Left kidney (tissue), 2 donors: ENCODE data around the gene TXN2. TPM values are rescaled to one million over a fixed set of nuclear protein-coding genes. Genes with fewer than 3 reads are reported as not detected.
A peak's percentile ranks its signal among the peaks of the same experiment; 100 is the strongest.
"Not testable (repeated sequence)": the region's sequence is repeated elsewhere in the genome, so short reads cannot be mapped to it uniquely, and the experiment has no call there.

Experiments
- DNase-seq: peaks from one replicate; pipeline ENCODE4 v3.0.0-alpha.2; 2013
- polyA plus RNA-seq: library from polyadenylated mRNA; unstranded; fragments of 120-200 nt; gene quantifications from one replicate; pipeline ENCODE4 v1.2.1, GENCODE V29; 2013; ENCODE audit not compliant: insufficient read length

TXN2 gene
- polyA plus RNA-seq, 1 donor, result 110 TPM

DNA sequence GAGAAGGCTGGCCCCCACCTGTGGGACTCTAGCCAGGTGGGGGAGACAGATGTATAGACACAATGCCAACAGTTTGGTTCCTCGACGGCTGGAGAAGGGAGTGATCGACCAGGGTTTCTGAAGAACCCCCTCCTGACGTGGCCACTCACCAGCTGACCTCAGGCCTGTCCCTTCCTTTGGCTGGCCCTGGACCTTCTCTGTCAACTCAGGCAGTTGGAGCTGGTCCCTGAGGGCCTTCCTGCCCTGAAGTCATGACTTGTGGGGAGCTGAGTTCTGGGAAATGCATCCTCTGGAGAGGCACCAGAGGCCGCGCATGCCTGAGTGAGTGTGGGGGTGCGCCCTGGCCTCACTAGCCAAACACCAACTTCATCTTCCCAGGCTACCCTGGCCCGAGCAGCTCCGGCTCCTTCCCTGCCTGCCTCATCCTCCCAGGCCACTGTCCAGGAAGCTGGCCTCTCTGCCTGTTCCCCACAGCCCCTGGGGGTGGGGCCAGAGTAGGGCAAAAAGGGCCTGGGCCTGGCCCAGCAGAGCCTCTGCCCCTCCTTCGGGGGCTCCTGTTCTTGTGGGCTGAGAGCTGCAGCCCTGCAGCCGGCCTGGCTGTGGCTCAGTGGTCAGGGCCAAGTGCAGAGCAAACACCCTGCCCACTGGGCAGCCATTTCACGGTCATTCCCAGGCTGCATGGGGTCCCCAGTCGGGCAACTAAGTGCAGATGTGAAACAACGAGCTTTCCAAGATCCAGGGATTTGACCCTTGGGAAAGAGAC lies 23.6 kb downstream of the TXN2 start:
- DNase-seq, result no peak

DNA sequence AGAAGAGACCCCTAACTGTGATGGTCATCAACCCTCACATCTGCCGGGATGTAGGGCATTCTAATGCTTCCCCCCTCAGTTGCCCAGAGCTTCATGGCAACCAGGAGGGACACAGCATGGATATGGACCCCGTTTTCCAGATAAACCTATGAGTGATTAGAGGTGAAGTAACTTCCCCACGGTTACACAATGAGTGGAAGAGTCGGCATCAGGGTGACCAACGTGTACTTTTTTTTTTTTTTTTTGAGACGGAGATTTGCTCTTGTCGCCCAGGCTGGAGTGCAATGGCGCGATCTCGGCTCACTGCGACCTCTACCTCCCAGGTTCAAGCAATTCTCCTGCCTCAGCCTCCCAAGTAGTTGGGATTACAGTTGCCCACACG lies 25.0 kb downstream of the TXN2 start:
- no peak for DNase-seq

DNA sequence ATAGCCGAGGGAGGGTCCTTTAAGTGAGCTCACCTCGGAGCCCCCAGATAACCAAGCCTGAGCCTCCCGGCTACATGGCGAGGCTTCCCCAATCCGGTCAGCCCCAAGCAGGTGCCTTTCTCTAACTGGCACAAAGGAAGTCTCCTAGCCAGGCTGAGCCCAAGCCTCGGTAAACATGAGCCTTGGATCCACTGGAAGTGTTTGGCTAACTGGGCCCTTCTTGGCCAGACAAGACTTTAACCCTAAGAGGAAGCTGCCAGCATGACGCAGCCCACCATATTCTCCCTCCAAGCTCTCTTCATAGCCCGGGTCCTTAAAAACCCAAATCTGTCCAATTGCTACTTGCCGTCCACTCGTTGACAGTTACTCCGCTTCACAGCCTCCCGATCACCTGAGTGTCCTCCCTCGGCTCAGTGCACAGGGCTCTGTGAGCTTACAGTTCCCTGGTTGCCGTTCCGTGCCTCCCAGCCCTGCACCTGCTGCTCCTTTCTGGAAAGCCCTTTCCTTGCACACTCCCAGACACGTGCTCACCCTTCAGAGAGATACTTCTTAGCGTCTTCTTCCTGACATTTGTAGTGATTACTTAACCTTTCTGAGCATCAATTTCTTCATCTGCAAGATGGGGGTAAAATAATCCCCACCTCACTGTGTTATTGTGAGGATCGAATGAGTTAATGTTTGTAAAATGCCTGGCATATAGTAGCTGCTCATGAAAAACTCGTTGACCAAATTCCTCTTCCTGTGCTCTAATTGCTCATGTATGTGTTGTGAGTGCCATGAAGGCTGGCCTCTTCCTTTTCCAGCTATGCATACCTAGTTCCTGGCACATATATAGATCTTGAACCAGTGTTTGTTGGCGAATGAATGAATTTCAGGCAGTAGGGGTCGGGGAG lies 25.6 kb downstream of the TXN2 start:
- DNase-seq, result no peak

DNA sequence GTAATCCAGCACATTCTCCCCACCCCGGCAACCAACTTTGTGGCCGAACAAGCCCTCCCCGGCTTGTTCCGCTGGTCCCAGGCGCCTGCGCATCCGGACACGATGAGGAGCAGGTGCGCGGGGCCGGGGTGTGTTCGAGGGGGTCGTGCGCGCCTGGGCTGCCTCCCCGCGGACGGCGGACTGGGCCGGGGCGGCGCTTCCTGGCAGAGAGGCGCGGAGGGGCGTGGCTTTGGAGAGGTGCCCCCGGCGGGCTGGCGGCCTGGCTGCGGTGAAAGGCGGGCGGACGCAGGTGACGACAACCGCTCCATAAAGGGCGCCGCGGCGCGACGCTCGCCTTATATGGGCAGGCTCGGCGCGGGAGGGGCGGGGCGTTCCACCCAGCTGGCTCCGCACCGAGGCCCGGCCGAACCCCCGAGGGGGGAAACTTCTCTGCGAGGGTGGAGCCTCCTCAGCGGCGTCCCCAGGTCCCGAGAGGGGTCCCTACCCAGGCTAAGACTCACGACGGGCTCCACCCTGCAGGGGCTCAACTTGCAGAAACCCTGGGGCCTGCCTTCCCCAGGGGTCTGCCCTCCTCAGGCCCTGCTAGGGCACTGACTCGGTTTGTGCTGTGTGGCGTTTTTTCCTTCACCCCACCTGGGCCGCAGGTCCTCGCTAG lies 26.4 kb downstream of the TXN2 start:
- DNase-seq, result peak; percentile 87

DNA sequence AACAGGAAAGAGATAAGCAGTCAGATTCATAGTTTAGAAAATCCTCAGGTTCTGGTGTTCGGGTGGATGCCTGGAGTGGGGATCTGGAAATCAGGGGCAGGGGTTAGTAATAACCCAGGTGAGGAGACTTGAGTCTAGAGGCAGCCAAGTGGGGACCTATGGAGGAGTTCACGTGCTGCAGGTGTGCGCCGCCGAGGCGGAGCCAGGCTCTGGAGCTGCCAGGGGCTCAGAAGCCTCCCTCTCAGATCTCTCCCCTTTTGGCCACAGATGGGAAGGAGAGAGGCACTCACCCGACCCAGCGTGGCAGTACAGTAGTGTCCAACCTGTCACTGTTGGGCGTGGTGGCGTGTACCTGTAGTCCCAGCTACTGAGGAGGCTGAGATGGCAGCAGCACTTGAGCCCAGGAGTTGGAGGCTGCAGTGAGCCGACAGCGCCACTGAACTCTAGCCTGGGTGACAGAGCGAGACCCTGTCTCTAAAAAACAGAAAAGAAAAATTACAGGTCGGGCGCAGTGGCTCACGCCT lies 27.5 kb downstream of the TXN2 start:
- no peak for DNase-seq

DNA sequence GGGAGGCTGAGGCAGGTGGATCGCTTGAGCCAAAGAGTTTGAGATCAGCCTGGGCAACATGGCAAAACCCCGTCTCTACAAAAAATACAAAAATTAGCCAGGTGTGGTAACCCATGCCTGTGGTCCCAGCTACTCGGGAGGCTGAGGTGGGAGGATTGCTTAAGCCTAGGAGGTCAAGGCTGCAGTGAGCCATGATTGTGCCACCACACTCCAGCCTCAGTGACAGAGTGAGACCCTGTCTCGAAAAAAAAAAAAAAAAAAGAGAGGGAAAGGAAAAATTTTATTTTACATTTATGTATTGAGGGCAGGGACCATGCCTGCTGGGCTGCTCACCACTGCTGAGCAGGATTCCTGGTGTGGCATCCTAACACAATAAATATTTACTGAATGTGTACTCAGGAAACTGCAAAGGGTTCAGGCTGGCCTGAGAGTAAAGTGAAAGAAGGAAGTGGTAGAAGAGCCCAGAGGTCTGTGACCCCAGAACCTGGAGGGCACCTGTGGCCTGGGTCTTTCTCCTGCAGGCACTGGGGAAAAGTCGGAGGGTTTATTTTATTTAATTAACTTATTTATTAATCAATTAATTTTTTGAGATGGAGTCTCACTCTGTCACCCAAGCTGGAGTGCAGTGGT lies 28.3 kb downstream of the TXN2 start:
- DNase-seq, result not testable (repeated sequence)

DNA sequence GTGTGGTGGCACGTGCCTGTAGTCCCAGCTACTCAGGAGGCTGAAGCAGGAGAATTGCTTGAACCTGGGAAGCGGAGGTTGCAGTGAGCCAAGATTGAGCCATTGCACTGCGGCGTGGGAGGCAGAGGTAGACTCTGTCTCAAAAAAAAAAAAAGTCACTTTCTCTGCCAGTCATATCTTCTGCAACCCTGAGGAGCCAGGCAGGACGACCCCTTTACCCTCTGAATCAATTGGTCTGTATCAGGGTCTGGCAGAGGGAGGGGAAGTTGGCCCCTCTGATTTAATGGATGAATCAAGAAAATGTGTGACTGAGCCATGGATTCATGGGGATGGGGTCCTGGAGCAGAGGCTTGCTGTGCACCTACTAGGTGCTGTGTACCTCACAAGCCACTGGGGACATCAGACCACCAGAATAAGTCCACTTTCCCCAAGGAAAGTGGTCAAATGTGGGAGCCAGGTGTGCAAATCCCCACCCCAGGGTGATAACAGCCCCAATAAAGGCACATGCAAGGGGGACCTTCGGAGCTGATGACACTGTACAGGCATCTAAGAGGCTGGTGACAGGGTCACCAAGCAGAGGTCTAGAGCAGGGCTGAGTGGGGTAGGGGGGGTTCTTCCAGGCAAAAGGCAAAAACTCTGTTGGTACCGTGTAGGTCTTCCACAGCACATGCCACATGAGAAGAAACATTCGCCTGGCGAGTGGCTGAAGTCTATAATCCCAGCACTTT lies 29.0 kb downstream of the TXN2 start:
- no peak for DNase-seq

DNA sequence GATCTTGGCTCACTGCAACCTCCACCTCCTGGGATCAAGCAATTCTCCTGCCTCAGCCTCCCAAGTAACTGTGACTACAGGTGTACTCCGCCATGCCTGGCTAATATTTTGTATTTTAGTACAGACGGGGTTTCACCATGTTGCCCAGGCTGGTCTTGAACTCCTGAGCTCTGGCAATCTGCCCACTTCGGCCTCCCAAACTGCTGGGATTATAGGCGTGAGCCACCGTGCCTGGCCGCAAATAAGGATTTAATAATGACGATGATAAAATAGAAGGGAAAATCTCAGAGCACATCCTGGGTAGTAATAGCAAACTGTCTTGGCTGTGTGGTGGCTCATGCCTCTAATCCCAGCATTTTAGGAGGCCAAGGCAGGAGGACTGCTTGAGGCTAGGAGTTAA lies 30.5 kb downstream of the TXN2 start:
- DNase-seq, result not testable (repeated sequence)

DNA sequence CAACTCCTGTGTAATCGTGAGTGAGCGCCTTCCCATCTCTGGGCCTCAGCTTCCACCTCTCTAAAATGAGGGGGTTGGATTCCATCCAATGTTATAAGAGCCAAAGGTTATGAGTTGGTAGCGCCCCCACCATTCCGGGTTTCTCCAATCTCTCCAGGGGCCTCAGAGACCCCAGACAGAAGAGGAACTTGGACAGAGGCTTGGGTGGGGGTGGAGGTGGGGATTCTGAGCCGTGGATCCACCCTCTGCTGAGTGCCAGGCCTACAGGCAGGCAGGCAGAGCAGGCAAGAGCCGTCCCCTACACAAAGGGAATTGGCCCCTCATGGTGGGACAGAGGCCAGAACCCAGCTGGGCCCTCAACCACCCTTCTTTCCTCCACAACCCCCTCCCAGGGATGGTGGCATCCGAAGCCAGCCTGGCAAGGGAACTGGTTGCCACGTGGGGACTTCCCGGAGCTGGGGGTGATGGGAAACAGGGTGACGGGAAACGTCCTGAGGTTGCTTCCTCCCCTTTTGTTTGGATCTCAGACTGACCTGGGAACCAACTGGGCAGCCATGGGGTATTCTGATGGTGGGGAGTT lies 31.8 kb downstream of the TXN2 start:
- DNase-seq, result no peak

DNA sequence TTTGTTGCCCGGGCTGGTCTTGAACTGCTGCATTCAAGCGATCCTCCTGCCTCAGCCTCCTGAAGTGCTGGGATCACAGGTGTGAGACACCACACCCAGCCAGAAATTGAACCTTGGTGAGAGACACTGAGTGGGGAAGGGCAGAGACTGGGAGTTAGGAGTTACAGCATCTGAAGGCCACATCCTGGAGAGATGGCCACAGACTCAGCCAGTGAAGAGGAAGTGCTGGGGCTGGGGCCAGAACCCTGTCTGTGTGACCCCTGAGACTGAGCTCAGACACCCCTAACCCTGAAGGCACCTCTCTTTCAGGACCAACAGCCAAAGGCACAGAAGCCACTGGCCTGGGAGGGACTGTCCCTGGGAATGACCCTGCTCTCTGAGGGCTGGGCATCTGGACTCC lies 33.8 kb downstream of the TXN2 start:
- DNase-seq, result no peak

DNA sequence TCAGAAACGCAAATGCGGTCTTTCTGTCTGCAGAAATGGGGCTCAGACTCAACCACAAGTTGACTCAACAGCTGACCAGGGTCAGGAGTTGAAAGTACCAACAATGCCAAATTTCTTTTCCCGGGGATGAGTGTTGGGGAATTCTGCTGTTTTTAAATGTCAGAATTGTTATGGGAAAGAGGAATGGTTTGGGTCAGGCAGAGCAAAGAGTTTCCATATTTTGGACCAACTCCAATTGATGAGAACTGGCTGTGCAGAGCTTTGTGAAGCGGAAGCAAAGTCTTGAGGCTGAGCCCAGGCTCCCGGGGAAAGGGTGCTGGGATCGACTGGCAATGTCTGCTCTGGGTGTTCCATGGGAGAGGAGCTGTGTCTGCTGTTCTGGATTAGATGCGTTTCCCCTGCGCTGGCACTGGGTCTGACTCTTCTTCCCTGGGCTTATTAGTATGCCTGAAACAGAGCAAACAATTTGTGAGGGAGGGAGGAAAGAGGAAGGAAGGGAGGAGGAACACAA lies 36.2 kb downstream of the TXN2 start:
- no peak for DNase-seq

DNA sequence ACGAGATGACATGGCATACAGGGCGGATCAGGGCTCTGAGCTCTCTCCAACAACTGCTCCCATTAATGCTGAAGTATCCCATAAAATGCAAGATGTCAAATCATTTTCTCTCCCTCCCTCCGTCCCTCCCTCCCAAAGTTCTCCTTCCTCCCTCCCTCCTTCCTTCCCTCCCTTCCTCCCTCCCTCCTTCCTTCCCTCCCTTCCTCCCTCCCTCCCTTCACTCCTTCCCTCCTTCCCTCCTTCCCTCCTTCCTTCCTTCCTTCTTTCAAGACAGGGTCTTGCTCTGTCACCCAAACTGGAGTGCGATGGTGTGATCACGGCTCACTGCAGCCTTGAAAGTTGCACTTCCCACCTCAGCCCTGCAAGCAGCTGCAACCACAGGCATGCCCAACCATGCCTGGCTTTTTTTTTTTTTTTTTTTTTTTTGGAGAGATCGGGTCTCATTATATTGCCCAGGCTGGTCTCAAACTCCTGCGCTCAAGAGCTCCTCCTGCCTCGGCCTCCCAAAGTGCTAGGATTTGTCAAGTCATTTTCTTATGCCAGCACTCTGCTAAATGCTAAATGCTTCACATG lies 38.2 kb downstream of the TXN2 start:
- no peak for DNase-seq

DNA sequence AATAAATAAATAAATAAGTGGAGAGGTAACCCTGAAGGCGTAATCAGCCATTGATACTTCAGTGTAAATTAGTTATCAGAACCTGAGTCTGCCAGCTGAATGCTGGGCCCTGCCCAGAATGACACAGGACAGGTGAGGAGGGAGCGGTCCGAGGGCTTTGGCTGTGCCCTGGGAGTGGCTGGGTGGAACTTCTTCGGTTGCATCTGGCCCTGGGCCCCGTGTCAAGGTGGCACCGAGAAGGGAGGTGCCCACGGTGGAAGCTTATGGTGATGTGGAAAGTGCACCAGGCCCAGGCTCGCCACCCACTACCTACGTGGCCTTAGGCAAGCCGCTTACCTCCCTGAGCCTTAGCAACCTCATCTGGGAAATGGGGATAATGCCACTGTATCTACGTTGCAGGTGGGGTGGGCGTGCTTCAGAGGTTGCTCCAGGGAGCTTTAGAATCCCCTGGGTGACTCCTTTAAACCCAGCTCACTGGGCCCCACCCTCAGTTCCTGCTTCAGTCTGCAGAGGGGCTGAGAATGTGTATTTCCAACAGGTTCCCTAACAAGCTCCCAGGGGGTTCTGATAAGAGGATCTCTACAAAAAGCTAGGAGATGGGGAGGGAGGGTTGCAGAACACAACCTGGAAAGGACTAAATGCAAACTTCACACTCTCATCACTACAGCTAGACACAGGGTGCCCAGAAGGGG lies 38.8 kb downstream of the TXN2 start:
- no peak for DNase-seq

DNA sequence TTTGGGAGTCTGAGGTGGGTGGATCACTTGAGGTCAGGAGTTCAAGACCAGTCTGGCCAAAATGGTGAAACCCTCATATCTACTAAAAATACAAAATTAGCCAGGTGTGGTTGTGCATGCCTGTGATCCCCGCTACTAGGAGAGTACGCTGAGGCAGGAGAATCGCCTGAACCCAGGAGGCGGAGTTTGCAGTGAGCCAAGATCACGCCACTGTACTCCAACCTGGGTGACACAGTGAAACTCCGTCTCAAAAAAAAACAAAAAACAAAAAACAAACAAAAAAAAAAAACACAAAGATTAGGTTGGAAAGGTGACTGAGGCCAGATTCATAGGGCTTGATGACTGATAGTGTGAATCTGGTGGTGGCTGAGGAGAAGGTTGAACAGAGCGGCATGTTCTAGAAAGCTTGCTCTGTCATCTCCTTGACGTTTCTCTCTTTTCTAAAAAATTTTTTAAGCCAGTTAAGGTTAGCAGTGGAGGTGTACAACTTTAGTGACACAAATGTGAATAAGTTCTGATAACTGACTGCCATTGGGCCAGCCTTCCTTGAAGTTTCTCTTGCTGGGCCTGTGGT lies 40.9 kb downstream of the TXN2 start:
- DNase-seq, result no peak

DNA sequence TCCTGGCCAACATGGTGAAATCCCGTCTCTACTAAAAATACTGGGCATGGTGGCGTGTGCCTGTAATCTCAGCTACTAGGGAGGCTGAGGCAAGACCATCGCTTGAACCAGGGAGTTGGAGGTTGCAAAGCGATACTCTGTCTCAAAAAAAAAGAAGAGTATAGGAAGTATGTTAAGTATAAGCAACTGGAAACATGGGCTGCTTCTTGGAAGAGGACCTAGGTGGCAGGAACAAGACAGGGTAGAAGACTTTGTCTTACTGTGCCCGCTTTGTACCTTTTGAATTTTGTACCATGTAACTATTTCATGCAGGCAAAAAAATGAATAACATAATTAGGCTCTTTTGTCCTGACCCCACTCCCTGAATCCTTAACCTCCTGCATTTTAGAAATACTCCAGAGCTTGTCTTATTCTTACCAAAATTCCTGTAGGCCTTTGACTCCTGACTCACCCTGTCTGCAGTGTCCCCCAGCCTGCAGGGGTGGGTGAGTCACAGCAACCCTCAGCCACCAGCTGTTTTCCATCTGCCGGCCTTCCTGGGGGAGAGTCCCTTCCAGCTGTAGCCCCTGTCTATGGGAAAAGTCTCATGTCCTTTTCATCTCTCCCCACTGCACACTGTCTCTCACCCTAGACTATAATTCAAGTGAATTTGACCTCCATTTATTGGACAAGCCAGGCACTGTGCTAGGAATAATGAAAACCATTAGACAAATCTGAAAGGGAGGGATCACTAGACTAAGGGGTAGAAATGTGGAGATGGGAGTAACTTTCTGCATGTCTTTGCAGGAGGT lies 41.8 kb downstream of the TXN2 start:
- peak; percentile 63 for DNase-seq

DNA sequence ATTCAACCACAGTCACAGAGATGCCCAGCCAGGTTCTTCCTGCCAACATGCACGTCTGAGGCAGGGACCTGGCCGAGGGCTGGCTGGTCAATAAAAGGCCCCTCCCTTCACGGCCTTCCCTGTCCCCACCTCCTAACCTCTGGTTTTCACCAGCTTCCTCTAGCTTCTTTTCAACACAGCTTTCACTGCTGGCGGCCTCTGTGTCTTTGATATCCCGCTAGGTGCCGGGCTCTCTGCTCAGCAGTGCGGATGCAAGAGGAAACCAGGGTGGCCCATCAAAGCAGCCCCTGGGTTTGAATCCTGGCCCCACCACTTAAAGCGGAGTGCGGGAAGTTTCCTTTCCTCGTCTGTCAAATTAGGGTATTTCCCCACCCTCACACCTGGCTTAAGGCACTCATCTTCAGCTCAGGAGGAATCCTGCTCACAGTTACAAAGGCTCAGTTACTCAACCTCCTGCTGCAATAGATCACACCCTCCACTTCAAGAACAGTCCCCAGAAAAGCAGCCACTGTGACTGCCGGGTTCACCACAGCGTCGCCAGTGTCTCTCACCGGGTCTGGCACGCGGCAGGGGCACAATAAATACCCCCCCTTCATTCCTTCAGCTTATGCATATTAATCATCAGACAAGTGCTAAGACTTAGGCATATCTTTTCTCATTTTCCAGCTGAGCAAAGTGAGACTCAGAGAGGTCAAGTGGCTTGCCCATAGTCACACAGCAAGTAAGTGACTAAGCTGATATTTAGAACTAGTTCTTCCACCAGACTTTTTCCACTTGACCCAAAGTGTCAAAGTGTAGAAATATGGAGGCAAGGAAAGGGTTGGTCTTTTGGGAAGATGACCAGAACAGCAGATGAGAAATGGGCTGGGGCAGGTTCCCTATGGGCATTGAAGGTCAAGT lies 45.7 kb downstream of the TXN2 start:
- no peak for DNase-seq
